ENCODE data around the gene RAD23A.

GRCh38 chr19:12936582-12936981 is 9.1 kb upstream of the RAD23A start:
- no peak for TF ChIP-seq POLR2A (IDR thresholded peaks at IDR 0.05)
- no peak for TF ChIP-seq CTCF (IDR thresholded peaks at IDR 0.05)
